SK-N-DZ (cell line): ENCODE measurements around the gene CDK9.
"Not testable (repeated sequence)": the region's sequence is repeated elsewhere in the genome, so short reads cannot be mapped to it uniquely, and the experiment has no call there.

Experiments
- DNase-seq: peaks from one replicate; pipeline ENCODE4 v3.0.0-alpha.2; 2015; ENCODE audit warnings: low spot score
- small RNA-seq, 2 experiments: library from RNA; depleted of rRNA; stranded (forward); fragments of <200 nt; gene quantifications; one replicate each; pipeline ENCODE3, GENCODE V24; 2014

CDK9 gene

DNA sequence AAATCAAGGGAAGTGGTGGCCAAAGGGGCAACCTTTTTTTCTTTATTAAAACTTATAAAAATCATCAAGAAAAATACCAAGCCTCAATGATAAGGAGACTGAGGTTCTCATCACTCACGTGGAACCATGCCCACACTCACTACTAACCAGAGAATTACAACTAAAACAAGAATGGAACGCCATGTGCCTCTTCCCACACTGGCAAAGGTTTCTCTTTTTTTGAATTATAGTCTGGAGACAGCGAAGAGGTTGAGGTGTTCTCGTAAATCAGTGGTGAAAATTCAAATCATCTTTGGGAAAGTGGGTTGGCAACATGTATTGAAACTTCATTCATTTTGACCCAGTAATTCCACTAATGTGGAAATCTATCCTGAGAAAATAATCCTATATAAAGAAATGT, 36.3 kb downstream of the CDK9 start:
- DNase-seq = no peak

- peak; percentile 35 for DNase-seq
Measured at GRCh38 chr9:127825319-127826051, 39.7 kb downstream of the CDK9 start.

DNA sequence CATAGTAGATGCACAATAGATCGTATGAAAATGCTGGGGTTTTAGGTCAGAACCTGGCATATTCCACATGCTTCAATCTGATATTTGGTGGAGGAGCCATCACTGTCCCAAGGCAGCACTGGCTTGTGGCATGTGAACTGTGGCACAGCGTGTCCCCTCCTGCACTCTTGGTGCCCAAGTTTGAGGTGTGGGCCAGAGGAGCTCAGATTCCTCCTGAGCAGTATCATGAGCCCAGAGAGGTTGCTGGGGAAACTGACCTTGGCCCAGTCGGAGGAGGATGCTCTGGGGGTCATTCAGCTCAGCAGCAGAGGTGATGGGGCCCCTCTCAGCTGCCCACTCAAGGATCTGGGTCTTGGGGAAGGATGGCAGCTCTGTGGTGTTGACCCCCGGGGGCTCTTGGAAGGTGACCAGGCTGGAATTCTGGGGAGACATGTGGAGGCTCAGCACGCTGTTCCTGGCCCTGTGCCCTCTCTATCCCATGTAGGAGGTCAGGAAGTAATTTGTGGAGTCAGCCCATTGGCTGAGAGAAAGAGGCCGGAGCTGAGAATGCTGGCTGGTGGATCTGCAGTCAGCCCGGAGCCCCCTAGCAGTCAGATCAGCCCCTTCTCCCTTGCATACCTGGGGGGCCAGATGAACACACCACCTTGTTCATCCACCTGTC, 40.5 kb downstream of the CDK9 start:
- DNase-seq = no peak

- DNase-seq = peak; percentile 87
Measured at GRCh38 chr9:127828262-127829031, 42.6 kb downstream of the CDK9 start.

DNA sequence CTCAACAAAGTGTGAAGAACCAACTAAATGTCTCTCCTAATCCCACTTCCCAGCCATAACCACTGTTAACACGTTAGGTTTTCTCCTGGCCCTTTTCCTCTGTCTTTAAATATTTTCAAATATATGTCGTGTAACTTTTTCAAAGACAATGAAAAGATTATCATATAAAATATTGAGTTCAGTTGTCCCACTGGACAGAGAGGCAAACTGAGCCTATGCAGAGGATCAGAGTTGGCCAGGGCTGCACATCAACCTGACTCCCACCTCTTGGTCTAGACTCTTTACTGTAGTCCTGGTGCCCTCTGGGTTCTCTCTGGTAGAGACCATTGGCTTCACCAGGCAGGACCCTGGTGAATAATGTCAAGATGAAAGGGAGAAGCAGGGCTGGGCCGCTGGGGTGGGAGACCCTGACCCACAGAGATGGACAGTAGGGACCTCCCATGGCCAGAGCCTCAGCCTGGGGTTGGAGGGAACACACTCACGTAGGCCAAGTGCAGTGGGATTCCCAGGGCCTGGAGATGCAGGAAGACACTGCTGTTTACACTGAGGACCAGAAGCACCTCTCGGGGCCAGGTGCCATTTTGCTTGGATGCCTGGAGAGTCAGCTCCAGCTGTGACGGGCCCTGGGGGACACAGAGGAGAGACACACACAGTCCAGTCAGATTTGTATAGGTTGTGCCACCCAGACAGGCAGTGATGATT, 43.5 kb downstream of the CDK9 start:
- DNase-seq = no peak

- no peak for DNase-seq
Measured at GRCh38 chr9:127832248-127832647, 46.4 kb downstream of the CDK9 start.

DNA sequence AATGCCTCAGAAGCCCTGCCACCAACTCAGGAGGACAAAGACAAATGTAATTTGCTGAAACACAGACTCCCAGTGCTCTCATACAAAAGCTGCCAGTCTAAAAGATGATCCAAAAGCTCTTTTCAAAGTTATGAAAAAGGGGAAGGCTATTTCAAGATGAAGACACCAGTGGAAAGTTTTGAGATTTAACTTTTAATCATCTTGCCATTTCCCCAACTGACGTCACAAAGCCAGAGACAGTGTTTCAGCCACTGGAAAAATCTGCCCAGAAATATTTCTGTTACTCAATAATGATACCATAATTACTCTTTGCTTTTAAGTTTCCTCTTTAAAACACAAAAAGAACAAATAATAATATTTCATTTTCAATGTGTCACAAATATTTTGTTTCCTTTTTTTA, 47.7 kb downstream of the CDK9 start:
- no peak for DNase-seq

DNA sequence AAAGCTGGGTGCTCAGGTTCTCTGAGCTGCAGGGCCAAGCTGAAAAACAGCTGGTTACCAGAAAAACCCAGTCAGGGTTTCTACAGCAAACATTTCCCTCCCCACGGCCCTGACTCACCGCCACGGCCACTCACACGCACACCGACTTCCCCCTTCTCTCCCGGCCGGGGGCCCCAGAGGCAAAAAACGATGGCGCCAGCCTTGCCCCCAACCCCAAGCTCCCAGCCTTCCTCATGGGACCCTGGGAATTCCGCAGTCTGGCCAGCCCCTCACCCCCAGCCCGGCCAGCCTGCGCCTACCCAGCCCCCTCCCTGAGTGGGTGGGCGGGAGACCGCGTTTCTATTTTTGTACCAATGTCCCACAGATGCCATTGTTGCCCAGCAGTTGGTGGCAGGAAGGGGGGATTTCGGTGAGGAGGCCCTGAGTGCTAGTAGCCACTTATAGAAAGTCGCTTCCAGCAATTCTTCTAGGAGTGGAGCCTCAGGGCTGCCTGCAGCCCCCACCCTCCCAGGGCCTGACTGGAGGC, 50.2 kb downstream of the CDK9 start:
- DNase-seq = no peak

DNA sequence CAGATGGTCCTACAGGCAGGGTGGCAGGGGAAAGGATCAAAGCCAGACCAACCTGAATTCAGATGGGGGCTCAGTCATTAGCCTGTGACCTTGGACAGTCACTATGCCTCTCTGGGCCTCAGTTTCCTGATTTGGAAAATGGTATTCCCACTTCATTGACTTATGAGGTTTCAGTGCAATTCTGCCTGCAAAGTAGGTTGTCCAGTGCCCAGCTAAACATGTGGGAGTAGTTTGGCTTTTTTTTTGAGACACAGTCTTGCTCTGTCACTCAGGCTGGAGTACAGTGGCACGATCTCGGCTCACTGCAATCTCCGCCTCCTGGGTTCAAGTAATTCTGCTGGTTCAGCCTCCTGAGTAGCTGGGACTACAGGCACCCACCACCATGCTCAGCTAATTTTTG, 50.7 kb downstream of the CDK9 start:
- DNase-seq = not testable (repeated sequence)

- DNase-seq = no peak
Measured at GRCh38 chr9:127837346-127837745, 51.5 kb downstream of the CDK9 start.

DNA sequence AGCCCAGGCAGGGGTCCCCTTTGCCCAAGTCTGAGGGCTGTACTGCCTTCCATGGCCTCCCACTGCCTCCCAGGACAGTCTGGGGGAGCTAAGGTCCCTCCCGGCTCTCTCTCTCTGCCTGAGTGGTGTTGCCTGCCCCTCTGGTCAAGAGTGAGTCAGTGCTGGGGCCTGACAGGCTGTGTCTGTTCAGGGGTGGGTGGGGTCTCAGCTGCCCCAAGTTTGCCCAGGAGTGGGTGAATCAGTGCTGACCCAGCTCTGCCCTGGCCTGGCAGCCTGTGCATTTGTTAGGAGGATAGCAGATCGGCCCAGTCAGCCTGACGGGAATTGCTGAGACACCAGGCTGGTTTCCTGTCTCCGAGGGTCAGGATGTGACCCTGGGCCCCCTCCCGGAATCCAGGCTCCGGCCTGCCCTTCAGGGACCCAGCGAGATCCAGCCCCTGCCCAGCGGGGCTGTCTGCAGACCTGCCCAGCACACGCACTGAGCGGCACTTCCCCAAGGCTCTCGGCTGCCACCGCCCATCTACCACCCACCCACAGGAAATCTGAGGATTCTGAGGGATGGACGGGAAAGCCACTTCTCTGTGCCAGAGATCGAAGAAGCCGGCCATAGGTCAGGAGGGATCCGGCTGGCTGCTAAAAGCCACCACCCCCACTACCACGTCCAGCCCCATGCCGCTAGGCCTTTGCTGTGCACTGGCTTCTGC, 52.7 kb downstream of the CDK9 start:
- DNase-seq = no peak

Small RNA genes lying within 50 kb of the gene (small RNA-seq; reads per million reads assigned to genes)
- gene RF00019 = 0 reads per million in 2 experiments
